HG03135 (cell line): ENCODE data around the gene TBPL2.

ENCODE experiments used
- ATAC-seq: cut with Tn5 transposase; IDR thresholded peaks from one replicate; pipeline ENCODE4 v1.9.1; 2021; ENCODE audit warnings: mild to moderate bottlenecking, moderate library complexity; ENCODE audit not compliant: unreplicated experiment

TBPL2 gene

GRCh38 chr14:55372825-55373224 is 67.6 kb downstream of the TBPL2 start:
- no peak for ATAC-seq

- no peak for ATAC-seq
Measured at GRCh38 chr14:55372423-55372822, 68.0 kb downstream of the TBPL2 start.

GRCh38 chr14:55370883-55371455 is 69.4 kb downstream of the TBPL2 start:
- no peak for ATAC-seq

GRCh38 chr14:55366271-55366670 is 74.1 kb downstream of the TBPL2 start:
- no peak for ATAC-seq
